Sigmoid colon (tissue), 7 donors: ENCODE results near the gene AMPD1. TPM values are rescaled to one million over a fixed set of nuclear protein-coding genes. Genes with fewer than 3 reads are reported as not detected.
A peak's percentile ranks its signal among the peaks of the same experiment; 100 is the strongest.

Experiments used
- DNase-seq: peaks from one replicate; pipeline ENCODE4 v3.0.0-alpha.2; 2019
- H3K27ac ChIP-seq, 4 donors: fragments of 200-600 bp; sonication (generic); one replicate each; pipeline ENCODE4 v1.5.1; 2016 to 2019; ENCODE audit warnings: mild to moderate bottlenecking in 1 of 4
- H3K27me3 ChIP-seq, 3 donors: fragments of 200-600 bp; sonication (generic); one replicate each; pipeline ENCODE4 v1.5.1; 2019; ENCODE audit warnings: mild to moderate bottlenecking in 1 of 3
- H3K36me3 ChIP-seq, 4 donors: fragments of 200-600 bp; sonication (generic); one replicate each; pipeline ENCODE4 v1.5.1; 2016 to 2019
- H3K4me1 ChIP-seq, 4 donors: fragments of 200-600 bp; sonication (generic); one replicate each; pipeline ENCODE4 v1.5.1; 2017 to 2019
- H3K4me3 ChIP-seq, 4 donors: fragments of 200-600 bp; sonication (generic); one replicate each; pipeline ENCODE4 v1.5.1; 2017 to 2019; ENCODE audit warnings: mild to moderate bottlenecking in 2 of 4, moderate library complexity in 1 of 4
- H3K9me3 ChIP-seq, 4 donors: fragments of 200-600 bp in 3 of 4; sonication (generic) in 3 of 4; one replicate each; pipeline versions ENCODE4 v1.5.1 to v1.6.1; 2013 to 2019
- EP300 ChIP-seq, 4 donors: sonication (generic); formaldehyde crosslinking; IDR thresholded peaks; one replicate each; pipeline ENCODE4 v1.6.1; 2017; ENCODE audit warnings: antibody characterized with exemption in 4 of 4
- POLR2A ChIP-seq, 2 donors: fragments of 450-650 bp; IDR thresholded peaks; one replicate each; pipeline ENCODE4 v1.6.1; 2016; ENCODE audit warnings: antibody characterized with exemption in 2 of 2, mild to moderate bottlenecking in 2 of 2, moderate library complexity in 2 of 2
- POLR2AphosphoS5 ChIP-seq, 4 donors: sonication (generic); formaldehyde crosslinking; IDR thresholded peaks; one replicate each; pipeline ENCODE4 v1.6.1; 2017; ENCODE audit warnings: antibody characterized with exemption in 4 of 4
- WGBS, 2 donors: extraction: QIAGEN DNeasy Blood & Tissue Kit; methylation state at CpG; one replicate each; pipeline ENCODE4 v1.1.7; 2013; 5-methylcytosine and 5-hydroxymethylcytosine counted together
- intact Hi-C: fragments of 100-400 bp; cut with DNase I; formaldehyde crosslinking; loops from one replicate; pipeline ENCODE4 v1.15.1; 2023
- polyA plus RNA-seq, 3 donors: library from polyadenylated mRNA; stranded (reverse); fragments of 200-250 nt; gene quantifications; one replicate each; pipeline ENCODE4 v1.2.3, GENCODE V29; 2013
- total RNA-seq, 4 donors: library from RNA; depleted of rRNA; stranded (reverse); fragments of >200 nt; gene quantifications; one replicate each; pipeline ENCODE4 v1.1.0, GENCODE V29; 2016
- TF ChIP-seq, protein P1 (sequence below), 4 experiments: fragments of 450-650 bp in 3 of 4; fragments of 200-600 bp in 1 of 4; IDR thresholded peaks; one replicate each; pipeline ENCODE4 v1.5.1; 2016 to 2019; ENCODE audit warnings: antibody characterized with exemption in 4 of 4, mild to moderate bottlenecking in 3 of 4, moderate library complexity in 2 of 4
- donor health status: healthy with polysubstance abuse.
- donor health status: Bipolar disorder and iron deficiency.
- donor health status: healthy.

The AMPD1 gene
- total and polyA plus RNA-seq, 7 donors = 0.92 TPM; not detected in 6

DNA sequence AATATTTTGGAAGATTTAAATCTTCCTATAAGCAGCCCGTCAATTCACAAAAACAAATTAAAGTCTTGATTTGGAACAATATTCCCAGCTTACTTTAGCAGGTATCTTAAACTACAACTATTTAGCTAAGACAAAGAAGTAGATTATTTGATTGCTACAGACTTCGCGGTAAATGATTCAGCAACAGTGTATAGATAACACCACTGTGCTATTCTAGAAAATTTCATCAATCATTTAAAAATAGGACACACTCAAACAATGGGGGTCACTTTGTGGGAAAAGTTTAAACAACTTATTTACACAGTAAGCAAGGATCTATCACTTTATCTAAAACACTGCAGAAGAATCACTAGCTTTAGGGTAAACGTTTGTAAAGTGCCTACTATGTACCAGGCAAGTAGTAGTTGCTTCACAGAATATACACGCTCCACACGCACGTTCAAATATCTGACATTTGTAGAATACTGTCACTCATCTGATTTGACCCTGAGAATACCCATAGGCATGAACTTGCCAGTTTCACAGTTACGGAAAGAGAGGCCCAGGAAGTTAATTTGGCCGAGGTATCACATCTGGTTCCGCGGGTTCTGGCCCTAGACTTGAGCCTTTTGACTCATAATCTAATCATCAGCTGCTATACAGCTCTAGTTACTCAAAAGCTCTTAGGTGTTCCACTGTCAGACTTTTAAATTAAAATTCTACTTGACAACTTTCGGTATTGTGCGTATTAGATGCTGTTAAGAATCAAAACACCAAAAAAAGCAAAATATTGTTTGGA is 26.4 kb downstream of the AMPD1 start:
- Histone ChIP-seq H3K4me3 (peak overlapping the region; percentile 63 to 88 (median 78)), H3K36me3 (no peaks in the 10 kb centered on the region), H3K4me1 (peaks cover 0 to 16% (median 7%) of the 10 kb centered on the region in 4 donors), H3K27ac (peak overlapping the region; percentile 66 to 79 (median 77)), H3K9me3 (no peaks in the 10 kb centered on the region), H3K27me3 (no peaks in the 10 kb centered on the region)
- no peak for DNase-seq
- intact Hi-C loops = no loop called here
- WGBS, 2 donors = 44 to 55% methylated on average over 13 of the region's 13 CpGs
- TF ChIP-seq POLR2AphosphoS5 (IDR thresholded peaks at IDR 0.05) (no peak), EP300 (IDR thresholded peaks at IDR 0.05) (no peak), POLR2A (IDR thresholded peaks at IDR 0.05) (no peak)
- TF ChIP-seq, protein P1, sequence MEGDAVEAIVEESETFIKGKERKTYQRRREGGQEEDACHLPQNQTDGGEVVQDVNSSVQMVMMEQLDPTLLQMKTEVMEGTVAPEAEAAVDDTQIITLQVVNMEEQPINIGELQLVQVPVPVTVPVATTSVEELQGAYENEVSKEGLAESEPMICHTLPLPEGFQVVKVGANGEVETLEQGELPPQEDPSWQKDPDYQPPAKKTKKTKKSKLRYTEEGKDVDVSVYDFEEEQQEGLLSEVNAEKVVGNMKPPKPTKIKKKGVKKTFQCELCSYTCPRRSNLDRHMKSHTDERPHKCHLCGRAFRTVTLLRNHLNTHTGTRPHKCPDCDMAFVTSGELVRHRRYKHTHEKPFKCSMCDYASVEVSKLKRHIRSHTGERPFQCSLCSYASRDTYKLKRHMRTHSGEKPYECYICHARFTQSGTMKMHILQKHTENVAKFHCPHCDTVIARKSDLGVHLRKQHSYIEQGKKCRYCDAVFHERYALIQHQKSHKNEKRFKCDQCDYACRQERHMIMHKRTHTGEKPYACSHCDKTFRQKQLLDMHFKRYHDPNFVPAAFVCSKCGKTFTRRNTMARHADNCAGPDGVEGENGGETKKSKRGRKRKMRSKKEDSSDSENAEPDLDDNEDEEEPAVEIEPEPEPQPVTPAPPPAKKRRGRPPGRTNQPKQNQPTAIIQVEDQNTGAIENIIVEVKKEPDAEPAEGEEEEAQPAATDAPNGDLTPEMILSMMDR (IDR thresholded peaks at IDR 0.05) = no peak

GRCh38 chr1:114668373-114668772 is 27.0 kb downstream of the AMPD1 start:
- 75 to 88% methylated on average over 4 of the region's 4 CpGs for WGBS, 2 donors
- Histone ChIP-seq H3K4me1 (peaks cover 0 to 16% (median 7%) of the 10 kb centered on the region in 4 donors), H3K9me3 (no peaks in the 10 kb centered on the region), H3K27me3 (no peaks in the 10 kb centered on the region), H3K27ac (no peak overlapping the region), H3K4me3 (no peak overlapping the region), H3K36me3 (no peaks in the 10 kb centered on the region)
- TF ChIP-seq, protein P1 (IDR thresholded peaks at IDR 0.05) = no peak
- TF ChIP-seq POLR2A (IDR thresholded peaks at IDR 0.05) (no peak), POLR2AphosphoS5 (IDR thresholded peaks at IDR 0.05) (no peak), EP300 (IDR thresholded peaks at IDR 0.05) (no peak)
- DNase-seq = no peak
- intact Hi-C loops = no loop called here

DNA sequence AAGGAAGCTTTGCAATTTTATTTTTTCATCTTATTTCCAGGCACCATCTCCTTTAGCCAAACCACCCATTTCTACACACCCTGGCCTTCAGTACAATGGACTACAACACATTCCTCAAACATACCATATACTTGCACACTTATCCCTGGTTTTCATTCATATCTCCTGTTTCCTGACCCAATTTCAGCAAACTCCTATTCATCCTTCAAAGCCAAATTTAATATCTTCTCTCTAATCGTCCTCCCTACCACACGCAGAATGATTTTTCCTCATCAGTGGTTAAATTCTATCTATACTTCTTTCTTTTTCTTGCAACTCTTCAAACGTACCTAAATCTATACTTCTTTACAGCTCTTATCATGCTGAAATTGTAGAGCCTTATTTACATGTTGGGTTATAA is 28.4 kb downstream of the AMPD1 start:
- peaks cover 0 to 16% (median 7%) of the 10 kb centered on the region in 4 donors for H3K4me1 ChIP-seq
- no peaks in the 10 kb centered on the region for H3K27me3 ChIP-seq
- DNase-seq = no peak
- TF ChIP-seq POLR2AphosphoS5 (IDR thresholded peaks at IDR 0.05) (no peak), POLR2A (IDR thresholded peaks at IDR 0.05) (no peak), EP300 (IDR thresholded peaks at IDR 0.05) (no peak)
- TF ChIP-seq, protein P1 (IDR thresholded peaks at IDR 0.05) = no peak
- H3K9me3 ChIP-seq = no peaks in the 10 kb centered on the region
- no peaks in the 10 kb centered on the region for H3K36me3 ChIP-seq
- no peak overlapping the region for H3K4me3 ChIP-seq
- no peak overlapping the region for H3K27ac ChIP-seq
- 91% methylated on average over 3 of the region's 3 CpGs for WGBS, 2 donors
- intact Hi-C loops = no loop called here

DNA sequence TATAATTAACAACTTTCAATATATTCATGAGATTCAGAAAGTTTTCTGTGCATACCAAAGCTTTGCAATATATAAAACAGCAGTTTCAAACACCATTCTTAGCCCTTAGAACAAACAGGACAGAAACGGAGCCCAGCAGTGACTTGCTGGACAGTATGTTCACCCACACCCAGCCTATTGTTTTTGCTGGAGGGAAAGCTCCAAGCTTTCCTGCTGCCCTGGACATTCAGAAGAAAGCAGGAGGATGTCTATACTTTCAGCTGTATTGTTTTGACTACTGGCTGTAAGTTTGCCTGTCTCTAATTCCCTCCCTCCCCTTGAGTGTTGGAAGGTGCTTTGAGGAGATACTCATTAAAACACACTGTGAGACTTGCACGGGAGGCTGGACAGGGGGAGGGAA is 35.1 kb downstream of the AMPD1 start:
- Histone ChIP-seq H3K9me3 (no peaks in the 10 kb centered on the region), H3K4me3 (no peak overlapping the region), H3K4me1 (no peaks in the 10 kb centered on the region), H3K27me3 (no peaks in the 10 kb centered on the region), H3K36me3 (no peaks in the 10 kb centered on the region), H3K27ac (no peak overlapping the region)
- TF ChIP-seq, protein P1 (IDR thresholded peaks at IDR 0.05) = no peak
- TF ChIP-seq POLR2AphosphoS5 (IDR thresholded peaks at IDR 0.05) (no peak), POLR2A (IDR thresholded peaks at IDR 0.05) (no peak)
- no peak for DNase-seq
- WGBS, 2 donors = 37 to 49% methylated on average over 2 of the region's 2 CpGs
- intact Hi-C loops = no loop called here
